Uterus (tissue), 2 donors: ENCODE results near the gene KAT7.

Experiments
- POLR2A ChIP-seq, 2 donors: fragments of 450-650 bp; IDR thresholded peaks; one replicate each; pipeline ENCODE4 v1.6.1; 2016; ENCODE audit warnings: antibody characterized with exemption in 2 of 2, mild to moderate bottlenecking in 1 of 2, moderate library complexity in 1 of 2
- TF ChIP-seq, protein P1 (sequence below), 4 experiments: fragments of 200-600 bp in 2 of 4; fragments of 450-650 bp in 2 of 4; sonication (generic) in 2 of 4; IDR thresholded peaks; one replicate each; pipeline ENCODE4 v1.5.1; 2016 to 2019; ENCODE audit warnings: antibody characterized with exemption in 4 of 4, mild to moderate bottlenecking in 2 of 4, moderate library complexity in 1 of 4

DNA sequence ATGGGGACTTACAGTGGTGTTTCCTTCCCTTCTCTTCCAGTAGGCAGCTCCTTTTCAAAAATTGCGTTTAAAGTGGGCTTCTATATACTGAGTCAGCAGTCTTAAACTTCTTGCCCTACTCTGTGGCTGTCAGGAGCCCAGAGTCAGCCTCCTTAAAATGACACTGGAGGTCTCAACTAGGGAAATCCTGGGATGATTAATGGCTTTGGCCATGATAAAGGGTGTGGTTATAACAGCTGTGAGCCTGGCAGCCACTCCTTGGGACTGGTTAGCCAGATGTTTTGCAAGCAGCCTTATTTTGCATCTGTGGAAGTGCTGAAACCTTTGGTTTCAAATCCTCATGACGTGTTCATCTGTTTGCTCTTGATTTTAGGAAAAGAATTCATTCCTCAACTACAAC, 34.3 kb downstream of the KAT7 start:
- TF ChIP-seq, protein P1, sequence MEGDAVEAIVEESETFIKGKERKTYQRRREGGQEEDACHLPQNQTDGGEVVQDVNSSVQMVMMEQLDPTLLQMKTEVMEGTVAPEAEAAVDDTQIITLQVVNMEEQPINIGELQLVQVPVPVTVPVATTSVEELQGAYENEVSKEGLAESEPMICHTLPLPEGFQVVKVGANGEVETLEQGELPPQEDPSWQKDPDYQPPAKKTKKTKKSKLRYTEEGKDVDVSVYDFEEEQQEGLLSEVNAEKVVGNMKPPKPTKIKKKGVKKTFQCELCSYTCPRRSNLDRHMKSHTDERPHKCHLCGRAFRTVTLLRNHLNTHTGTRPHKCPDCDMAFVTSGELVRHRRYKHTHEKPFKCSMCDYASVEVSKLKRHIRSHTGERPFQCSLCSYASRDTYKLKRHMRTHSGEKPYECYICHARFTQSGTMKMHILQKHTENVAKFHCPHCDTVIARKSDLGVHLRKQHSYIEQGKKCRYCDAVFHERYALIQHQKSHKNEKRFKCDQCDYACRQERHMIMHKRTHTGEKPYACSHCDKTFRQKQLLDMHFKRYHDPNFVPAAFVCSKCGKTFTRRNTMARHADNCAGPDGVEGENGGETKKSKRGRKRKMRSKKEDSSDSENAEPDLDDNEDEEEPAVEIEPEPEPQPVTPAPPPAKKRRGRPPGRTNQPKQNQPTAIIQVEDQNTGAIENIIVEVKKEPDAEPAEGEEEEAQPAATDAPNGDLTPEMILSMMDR (IDR thresholded peaks at IDR 0.05), result no peak
- TF ChIP-seq POLR2A (IDR thresholded peaks at IDR 0.05), result no peak
